ENCODE measurements around the gene CD8B2.

CD8B2 gene

GRCh38 chr2:106523976-106524665 lies 37.0 kb downstream of the CD8B2 start:
- TF ChIP-seq ZFX (IDR thresholded peaks at IDR 0.05; ENCODE audit: borderline replicate concordance) (no peak), CTCF (IDR thresholded peaks at IDR 0.05) (no peak)

GRCh38 chr2:106530866-106531265 lies 43.7 kb downstream of the CD8B2 start:
- TF ChIP-seq ZFX (IDR thresholded peaks at IDR 0.05; ENCODE audit: borderline replicate concordance): no peak
- no peak for TF ChIP-seq CTCF (IDR thresholded peaks at IDR 0.05)
- no peak overlapping the region for H3K27ac ChIP-seq

More at GRCh38 chr2:106523976-106524665, 37.0 kb downstream of the CD8B2 start:
- no peak overlapping the region for H3K27ac ChIP-seq

- TF ChIP-seq CTCF (IDR thresholded peaks at IDR 0.05) (no peak), ZFX (IDR thresholded peaks at IDR 0.05; ENCODE audit: borderline replicate concordance) (no peak)
- H3K27ac ChIP-seq: no peak overlapping the region
Measured at GRCh38 chr2:106531676-106532214, 44.6 kb downstream of the CD8B2 start.

- H3K27ac ChIP-seq: no peak overlapping the region
- TF ChIP-seq ZFX (IDR thresholded peaks at IDR 0.05; ENCODE audit: borderline replicate concordance) (no peak), CTCF (IDR thresholded peaks at IDR 0.05) (no peak)
Measured at GRCh38 chr2:106532236-106532635, 45.1 kb downstream of the CD8B2 start.

GRCh38 chr2:106534471-106534870 lies 47.3 kb downstream of the CD8B2 start:
- H3K27ac ChIP-seq: no peak overlapping the region
- TF ChIP-seq CTCF (IDR thresholded peaks at IDR 0.05): no peak
- no peak for TF ChIP-seq ZFX (IDR thresholded peaks at IDR 0.05; ENCODE audit: borderline replicate concordance)

GRCh38 chr2:106536490-106536889 lies 49.3 kb downstream of the CD8B2 start:
- H3K27ac ChIP-seq: no peak overlapping the region
- no peak for TF ChIP-seq ZFX (IDR thresholded peaks at IDR 0.05; ENCODE audit: borderline replicate concordance)
- TF ChIP-seq CTCF (IDR thresholded peaks at IDR 0.05): no peak

GRCh38 chr2:106537047-106537446 lies 49.9 kb downstream of the CD8B2 start:
- H3K27ac ChIP-seq: no peak overlapping the region
- TF ChIP-seq CTCF (IDR thresholded peaks at IDR 0.05) (no peak), ZFX (IDR thresholded peaks at IDR 0.05; ENCODE audit: borderline replicate concordance) (no peak)
